DND-41 (cell line): ENCODE measurements around the gene DYRK1B.

Experiments used
- ATAC-seq: fragments of 200-7000 bp; cut with Tn5 transposase; 3 replicates; pipeline ENCODE4 v1.9.1; 2021; ENCODE audit warnings: low read depth; ENCODE audit not compliant: insufficient read depth
- DNase-seq: peaks from one replicate; pipeline ENCODE4 v3.0.0-alpha.2; 2020
- H2AFZ ChIP-seq: 2 replicates; pipeline ENCODE4 v1.6.0; 2012; ENCODE audit warnings: low read depth, low read length
- H3K27ac ChIP-seq: 2 replicates; pipeline ENCODE4 v1.5.1; 2012; ENCODE audit warnings: low read length, inconsistent platforms
- H3K27me3 ChIP-seq: fragments of 200-600 bp; sonication (generic); 2 replicates; pipeline ENCODE4 v1.6.0; 2012; ENCODE audit warnings: low read length, mild to moderate bottlenecking, inconsistent platforms; ENCODE audit not compliant: insufficient read depth, poor library complexity
- H3K36me3 ChIP-seq: 2 replicates; pipeline ENCODE4 v1.5.1; 2012; ENCODE audit warnings: low read length, inconsistent platforms; ENCODE audit not compliant: insufficient read depth
- H3K4me1 ChIP-seq: 2 replicates; pipeline ENCODE4 v1.5.1; 2012; ENCODE audit warnings: mild to moderate bottlenecking, low read length; ENCODE audit not compliant: insufficient read depth
- H3K4me2 ChIP-seq: 2 replicates; pipeline ENCODE4 v1.6.0; 2012; ENCODE audit warnings: mild to moderate bottlenecking, moderate library complexity, low read length, inconsistent platforms; ENCODE audit not compliant: insufficient read depth
- H3K4me3 ChIP-seq, 2 experiments: fragments of 200-600 bp in 1 of 2; shearing (Covaris generic) in 1 of 2; 2 replicates each; pipeline ENCODE4 v1.5.1; 2012 to 2016; ENCODE audit warnings: inconsistent platforms in 2 of 2, low read length in 2 of 2, mild to moderate bottlenecking in 2 of 2, low read depth in 1 of 2, moderate library complexity in 1 of 2
- H3K79me2 ChIP-seq: 2 replicates; pipeline ENCODE4 v1.6.0; 2012; ENCODE audit warnings: low read length, inconsistent platforms; ENCODE audit not compliant: insufficient read depth
- H3K9ac ChIP-seq: 2 replicates; pipeline ENCODE4 v1.6.0; 2012; ENCODE audit warnings: low read depth, mild to moderate bottlenecking, inconsistent platforms, low read length, moderate library complexity
- H3K9me3 ChIP-seq: 2 replicates; pipeline ENCODE4 v1.5.1; 2012; ENCODE audit warnings: low read length, moderate library complexity, mild to moderate bottlenecking, inconsistent platforms; ENCODE audit not compliant: insufficient read depth, severe bottlenecking
- H4K20me1 ChIP-seq: 2 replicates; pipeline ENCODE4 v1.6.0; 2012; ENCODE audit warnings: low read length; ENCODE audit not compliant: insufficient read depth
- EZH2 ChIP-seq: IDR thresholded peaks from 3 replicates; pipeline ENCODE4 v1.6.1; 2012; ENCODE audit warnings: borderline replicate concordance, low read depth, mild to moderate bottlenecking, moderate library complexity, low read length, inconsistent platforms; ENCODE audit not compliant: severe bottlenecking
- TF ChIP-seq, protein P1 (sequence below): IDR thresholded peaks from 2 replicates; pipeline ENCODE4 v1.5.1; 2012; ENCODE audit warnings: borderline replicate concordance, low read length, moderate library complexity, mild to moderate bottlenecking; ENCODE audit not compliant: poor library complexity, severe bottlenecking; ENCODE audit errors: extremely low read depth

DYRK1B gene

DNA sequence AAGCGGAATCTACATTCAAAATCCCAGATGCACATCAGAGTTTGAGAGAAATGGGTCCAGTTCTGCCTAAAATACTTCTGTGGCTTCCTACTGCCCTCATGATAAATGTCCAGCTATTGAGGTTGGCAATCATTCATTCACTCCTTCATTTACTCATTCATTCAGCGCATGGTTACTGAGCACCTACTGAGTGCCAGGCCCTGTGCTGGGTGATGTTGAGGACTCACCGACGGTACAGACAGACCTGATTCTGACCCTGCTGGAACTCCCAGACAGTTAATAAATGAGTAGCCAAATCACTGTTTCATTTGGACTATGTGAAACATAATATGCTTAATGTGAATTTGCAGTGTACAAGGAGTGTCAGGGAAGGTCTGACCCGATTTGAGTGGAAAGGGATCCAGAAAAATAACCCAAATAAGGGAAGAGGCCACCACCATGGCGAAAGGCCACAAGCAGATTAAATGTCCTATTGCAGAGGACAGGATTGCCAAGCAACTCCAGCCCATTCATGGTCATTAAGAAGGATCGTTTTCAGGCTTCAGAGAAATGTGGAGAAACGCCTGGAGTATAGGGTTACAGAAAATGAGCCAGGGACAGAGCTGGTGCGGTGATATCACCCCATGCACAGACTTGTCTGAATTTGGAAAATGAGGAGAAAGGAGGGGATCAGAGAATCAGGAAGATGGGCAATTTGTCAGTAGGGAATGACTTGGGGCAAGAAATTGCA is 20.5 kb downstream of the DYRK1B start:
- Histone ChIP-seq H3K27ac (no peak overlapping the region), H2AFZ (no peak overlapping the region), H3K4me2 (no peak overlapping the region), H4K20me1 (no peaks in the 10 kb centered on the region), H3K9ac (no peak overlapping the region), H3K36me3 (no peaks in the 10 kb centered on the region), H3K27me3 (no peaks in the 10 kb centered on the region), H3K4me1 (no peaks in the 10 kb centered on the region), H3K79me2 (no peaks in the 10 kb centered on the region), H3K4me3 (no peak overlapping the region), H3K9me3 (no peaks in the 10 kb centered on the region)
- ATAC-seq (no peak), DNase-seq (no peak)
- TF ChIP-seq, protein P1, sequence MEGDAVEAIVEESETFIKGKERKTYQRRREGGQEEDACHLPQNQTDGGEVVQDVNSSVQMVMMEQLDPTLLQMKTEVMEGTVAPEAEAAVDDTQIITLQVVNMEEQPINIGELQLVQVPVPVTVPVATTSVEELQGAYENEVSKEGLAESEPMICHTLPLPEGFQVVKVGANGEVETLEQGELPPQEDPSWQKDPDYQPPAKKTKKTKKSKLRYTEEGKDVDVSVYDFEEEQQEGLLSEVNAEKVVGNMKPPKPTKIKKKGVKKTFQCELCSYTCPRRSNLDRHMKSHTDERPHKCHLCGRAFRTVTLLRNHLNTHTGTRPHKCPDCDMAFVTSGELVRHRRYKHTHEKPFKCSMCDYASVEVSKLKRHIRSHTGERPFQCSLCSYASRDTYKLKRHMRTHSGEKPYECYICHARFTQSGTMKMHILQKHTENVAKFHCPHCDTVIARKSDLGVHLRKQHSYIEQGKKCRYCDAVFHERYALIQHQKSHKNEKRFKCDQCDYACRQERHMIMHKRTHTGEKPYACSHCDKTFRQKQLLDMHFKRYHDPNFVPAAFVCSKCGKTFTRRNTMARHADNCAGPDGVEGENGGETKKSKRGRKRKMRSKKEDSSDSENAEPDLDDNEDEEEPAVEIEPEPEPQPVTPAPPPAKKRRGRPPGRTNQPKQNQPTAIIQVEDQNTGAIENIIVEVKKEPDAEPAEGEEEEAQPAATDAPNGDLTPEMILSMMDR = no peak
- TF ChIP-seq EZH2 = no peak

DNA sequence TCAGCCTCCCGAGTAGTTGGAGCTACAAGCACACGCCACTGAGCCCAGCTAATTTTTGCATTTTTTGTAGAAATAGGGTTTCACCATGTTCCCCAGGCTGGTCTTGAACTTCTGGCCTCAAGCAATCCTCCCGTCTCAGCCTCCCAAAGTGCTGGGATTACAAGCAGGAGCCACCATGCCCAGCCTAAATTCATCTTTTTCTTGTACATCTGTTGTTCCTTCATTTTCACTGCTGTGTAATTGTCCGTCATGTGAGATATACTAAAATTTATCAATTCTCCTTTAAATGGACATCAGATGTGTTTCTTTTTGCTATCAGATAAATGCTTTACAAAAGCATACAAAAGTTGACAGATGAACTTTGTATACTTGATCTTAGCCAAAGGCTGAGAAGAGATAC is 22.9 kb downstream of the DYRK1B start:
- Histone ChIP-seq H3K79me2 (no peaks in the 10 kb centered on the region), H3K4me3 (no peak overlapping the region), H3K9ac (no peak overlapping the region), H2AFZ (no peak overlapping the region), H3K9me3 (no peaks in the 10 kb centered on the region), H3K4me2 (no peak overlapping the region), H3K36me3 (no peaks in the 10 kb centered on the region), H4K20me1 (no peaks in the 10 kb centered on the region), H3K4me1 (no peaks in the 10 kb centered on the region), H3K27ac (no peak overlapping the region), H3K27me3 (no peaks in the 10 kb centered on the region)
- TF ChIP-seq, protein P1 = no peak
- no peak for TF ChIP-seq EZH2
- no peak for DNase-seq
- ATAC-seq = no peak

DNA sequence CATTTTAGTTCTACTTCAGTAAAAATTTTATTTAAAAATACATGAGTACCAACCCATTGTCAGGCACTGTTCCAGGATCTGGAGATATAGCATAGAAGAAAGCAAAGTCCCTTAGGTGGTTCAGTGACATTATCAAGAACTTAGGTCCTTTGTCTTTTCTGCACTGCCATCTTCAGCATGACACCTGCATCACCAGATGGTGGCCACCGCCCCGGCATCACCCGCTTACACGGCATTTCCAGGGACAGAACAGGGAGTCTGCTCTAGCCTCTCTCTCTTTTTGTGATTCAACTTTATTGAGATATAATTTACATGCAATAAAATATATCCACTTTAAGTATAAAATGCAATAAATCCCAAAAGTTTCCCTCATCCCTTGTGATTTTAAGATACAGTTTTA is 23.5 kb downstream of the DYRK1B start:
- Histone ChIP-seq H3K9me3 (no peaks in the 10 kb centered on the region), H3K27ac (no peak overlapping the region), H3K4me1 (no peaks in the 10 kb centered on the region), H3K4me3 (no peak overlapping the region), H3K4me2 (no peak overlapping the region), H3K9ac (no peak overlapping the region), H3K79me2 (no peaks in the 10 kb centered on the region), H3K36me3 (no peaks in the 10 kb centered on the region), H2AFZ (no peak overlapping the region), H4K20me1 (no peaks in the 10 kb centered on the region), H3K27me3 (no peaks in the 10 kb centered on the region)
- DNase-seq (no peak), ATAC-seq (no peak)
- TF ChIP-seq, protein P1 = no peak
- TF ChIP-seq EZH2 = no peak
